Measurements from ENCODE around the gene CDT1. TPM values are rescaled to one million over a fixed set of nuclear protein-coding genes. Genes with fewer than 3 reads are reported as not detected.

CDT1 gene
- total RNA-seq, 4 donors from 2014 or later, result 0.31 to 2.5 (median 0.42) TPM; not detected in 1

- TF ChIP-seq CTCF (IDR thresholded peaks at IDR 0.05 in 4 of 5, conservative IDR thresholded peaks at IDR 0.05 in 1 of 5) (no peak), POLR2A (IDR thresholded peaks at IDR 0.05) (no peak)
- Histone ChIP-seq H3K4me1 (peaks cover 10 to 18% of the 10 kb centered on the region in 2 donors), H3K27me3 (peaks cover 0 to 10% (median 6%) of the 10 kb centered on the region in 3 donors), H3K27ac (no peak overlapping the region), H3K9me3 (no peaks in the 10 kb centered on the region), H3K36me3 (peaks cover 0 to 10% of the 10 kb centered on the region in 2 donors), H3K4me3 (no peak overlapping the region)
- in situ Hi-C loops (cut with MboI; ENCODE audit: low sequenced_read_pairs in 4 of 4) (no loop called here), intact Hi-C loops (cut with DNase I; ENCODE audit: low total_unique reads) (no loop called here)
- no peak for ATAC-seq
- no peak for DNase-seq
Observed at GRCh38 chr16:88805887-88806393, 2.4 kb downstream of the CDT1 start.

GRCh38 chr16:88806491-88807111 lies 3.0 kb downstream of the CDT1 start:
- intact Hi-C loops (cut with DNase I; ENCODE audit: low total_unique reads), result no loop called here
- in situ Hi-C loops (cut with MboI; ENCODE audit: low sequenced_read_pairs in 4 of 4), result no loop called here
- Histone ChIP-seq H3K4me3 (no peak overlapping the region), H3K36me3 (peaks cover 0 to 10% of the 10 kb centered on the region in 2 donors), H3K4me1 (peaks cover 14 to 20% of the 10 kb centered on the region in 2 donors), H3K27ac (no peak overlapping the region), H3K27me3 (peaks cover 0 to 10% (median 6%) of the 10 kb centered on the region in 3 donors), H3K9me3 (no peaks in the 10 kb centered on the region)
- TF ChIP-seq POLR2A (IDR thresholded peaks at IDR 0.05), result no peak
- no peak for TF ChIP-seq CTCF (IDR thresholded peaks at IDR 0.05 in 4 of 5, conservative IDR thresholded peaks at IDR 0.05 in 1 of 5)
- ATAC-seq (no peak), DNase-seq (no peak)

GRCh38 chr16:88807142-88807625 lies 3.6 kb downstream of the CDT1 start:
- in situ Hi-C loops (cut with MboI; ENCODE audit: low sequenced_read_pairs in 4 of 4), result no loop called here
- peaks cover 14 to 20% of the 10 kb centered on the region in 2 donors for H3K4me1 ChIP-seq
- no peak for ATAC-seq
- no peak overlapping the region for H3K27ac ChIP-seq
- peaks cover 0 to 10% (median 6%) of the 10 kb centered on the region in 3 donors for H3K27me3 ChIP-seq
- no peak overlapping the region for H3K4me3 ChIP-seq
- intact Hi-C loops (cut with DNase I; ENCODE audit: low total_unique reads), result no loop called here
- no peaks in the 10 kb centered on the region for H3K9me3 ChIP-seq
- no peak for DNase-seq
- no peak for TF ChIP-seq CTCF (IDR thresholded peaks at IDR 0.05 in 4 of 5, conservative IDR thresholded peaks at IDR 0.05 in 1 of 5)
- H3K36me3 ChIP-seq, result peaks cover 0 to 10% of the 10 kb centered on the region in 2 donors

- Histone ChIP-seq H3K4me1 (peaks cover 14 to 19% of the 10 kb centered on the region in 2 donors), H3K4me3 (no peak overlapping the region), H3K27ac (no peak overlapping the region), H3K9me3 (no peaks in the 10 kb centered on the region), H3K36me3 (peaks cover 0 to 10% of the 10 kb centered on the region in 2 donors), H3K27me3 (peaks cover 0 to 10% (median 6%) of the 10 kb centered on the region in 3 donors)
- DNase-seq (no peak), ATAC-seq (no peak)
- intact Hi-C loops (cut with DNase I; ENCODE audit: low total_unique reads) (no loop called here), in situ Hi-C loops (cut with MboI; ENCODE audit: low sequenced_read_pairs in 4 of 4) (no loop called here)
- no peak for TF ChIP-seq POLR2A (IDR thresholded peaks at IDR 0.05)
- TF ChIP-seq CTCF (IDR thresholded peaks at IDR 0.05 in 4 of 5, conservative IDR thresholded peaks at IDR 0.05 in 1 of 5), result no peak
Observed at GRCh38 chr16:88807626-88808453, 4.3 kb downstream of the CDT1 start.
